NCI-H1930 (cell line): ENCODE results near the gene FAM171A1.
"Not testable (repeated sequence)": the region's sequence is repeated elsewhere in the genome, so short reads cannot be mapped to it uniquely, and the experiment has no call there.

Experiments used
- DNase-seq, 2 experiments: peaks; one replicate each; lab custom pipeline; 2025; lab: John Stamatoyannopoulos, UW

FAM171A1 gene

DNA sequence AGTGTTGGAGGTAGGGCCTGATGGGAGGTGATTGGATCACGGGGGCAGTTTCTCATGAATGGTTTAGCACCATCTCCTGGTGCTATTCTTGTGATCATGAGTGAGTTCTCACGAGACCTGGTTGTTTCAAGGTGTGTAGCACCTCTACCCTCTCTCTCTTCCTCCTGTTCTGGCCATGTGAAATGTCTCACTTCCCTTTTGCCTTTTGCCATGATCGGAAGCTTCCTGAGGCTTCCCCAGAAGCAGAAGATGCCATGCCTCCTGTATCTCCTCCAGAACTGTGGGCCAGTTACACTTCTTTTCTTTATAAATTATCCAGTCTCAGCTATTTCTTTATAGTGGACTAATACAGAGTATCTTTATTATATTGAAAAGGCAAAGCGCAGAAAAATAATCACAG lies 90.1 kb downstream of the FAM171A1 start:
- DNase-seq, result no peak

DNA sequence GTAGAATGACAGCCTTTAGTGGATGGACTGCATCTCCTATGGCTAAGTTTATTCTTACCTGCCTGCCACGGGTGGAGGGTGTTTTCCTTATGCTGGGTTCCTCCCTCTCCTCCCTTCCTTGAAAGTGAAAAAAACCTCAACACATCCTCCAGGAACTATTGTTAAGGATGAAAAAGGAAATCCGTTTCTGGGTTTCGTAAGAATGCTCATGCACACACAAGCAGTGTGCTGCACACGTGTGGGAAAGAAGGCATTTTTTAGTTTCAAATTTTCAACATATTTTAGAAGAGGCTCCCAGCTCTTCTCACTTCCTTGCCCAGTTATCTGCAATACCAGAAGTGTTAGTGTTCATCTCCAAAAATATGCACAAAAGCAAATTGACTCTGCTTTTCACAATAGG lies 90.6 kb downstream of the FAM171A1 start:
- DNase-seq, result no peak

DNA sequence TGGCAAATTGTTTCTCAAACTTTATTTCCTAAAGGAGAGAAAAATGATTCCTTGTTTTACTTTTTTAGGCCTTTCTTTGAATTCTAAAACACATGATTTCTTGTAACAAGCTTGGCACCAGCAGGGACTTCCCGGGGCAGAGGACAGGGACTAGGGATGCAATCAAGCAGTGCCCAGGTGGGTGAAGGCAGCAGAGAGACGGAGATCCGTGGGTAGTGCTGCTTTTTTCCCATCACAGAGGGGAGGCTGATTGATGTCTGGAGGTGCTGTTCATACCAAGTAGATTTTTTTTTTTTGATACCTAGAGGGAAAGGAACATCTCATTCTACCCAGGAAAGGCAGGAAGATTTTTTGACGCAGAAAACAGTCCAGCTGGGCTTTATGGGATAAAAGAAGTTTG lies 91.9 kb downstream of the FAM171A1 start:
- DNase-seq, result no peak

DNA sequence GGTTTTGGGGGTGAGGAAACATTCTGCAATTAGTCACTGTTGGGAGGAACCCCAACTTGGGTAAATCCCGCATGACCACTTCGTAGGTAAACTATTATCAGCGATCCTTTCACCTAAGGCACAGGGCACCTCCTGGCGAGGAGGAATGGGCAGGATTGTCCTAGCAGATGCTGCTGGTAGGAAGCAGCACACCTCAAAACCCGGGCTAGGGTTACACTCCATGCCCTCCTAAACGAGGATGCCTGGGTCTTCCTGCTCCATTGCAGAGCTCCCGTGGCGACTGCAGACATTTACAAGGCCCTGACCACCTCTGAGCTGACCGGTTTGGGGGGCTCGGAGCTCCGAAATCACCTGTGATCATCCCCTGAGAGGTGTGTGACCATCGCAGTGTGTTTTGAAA lies 92.3 kb downstream of the FAM171A1 start:
- DNase-seq, result no peak

DNA sequence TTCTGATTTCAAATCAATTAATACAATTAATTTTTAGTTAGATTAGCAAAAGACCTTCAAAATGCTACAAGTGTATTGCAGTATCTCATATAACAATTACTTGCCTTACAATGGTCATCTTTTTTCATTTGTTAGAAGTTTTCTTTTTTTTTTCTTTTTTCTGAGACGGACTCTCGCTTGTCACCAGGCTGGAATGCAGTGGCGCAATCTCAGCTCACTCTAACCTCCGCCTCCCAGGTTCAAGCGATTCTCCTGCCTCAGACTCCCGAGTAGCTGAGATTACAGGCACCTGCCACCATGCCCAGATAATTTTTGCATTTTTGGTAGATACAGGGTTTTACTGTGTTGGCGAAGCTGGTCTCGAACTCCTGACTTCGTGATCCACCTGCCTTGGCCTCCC lies 95.0 kb downstream of the FAM171A1 start:
- not testable (repeated sequence) for DNase-seq

DNA sequence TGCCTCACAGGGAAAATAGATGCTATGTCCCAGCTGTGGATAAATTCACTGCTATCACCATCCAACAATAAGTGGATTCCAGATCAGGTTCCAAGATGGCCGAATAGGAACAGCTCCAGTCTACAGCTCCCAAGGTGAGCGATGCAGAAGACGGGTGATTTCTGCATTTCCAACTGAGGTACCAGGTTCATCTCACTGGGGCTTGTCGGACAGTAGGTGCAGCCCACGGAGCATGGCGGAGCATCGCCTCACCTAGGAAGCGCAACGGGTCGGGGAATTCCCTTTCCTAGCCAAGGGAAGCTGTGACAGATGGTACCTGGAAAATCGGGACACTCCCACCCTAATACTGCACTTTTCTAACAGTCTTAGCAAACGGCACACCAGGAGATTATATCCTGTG lies 101.3 kb downstream of the FAM171A1 start:
- DNase-seq, result not testable (repeated sequence)

DNA sequence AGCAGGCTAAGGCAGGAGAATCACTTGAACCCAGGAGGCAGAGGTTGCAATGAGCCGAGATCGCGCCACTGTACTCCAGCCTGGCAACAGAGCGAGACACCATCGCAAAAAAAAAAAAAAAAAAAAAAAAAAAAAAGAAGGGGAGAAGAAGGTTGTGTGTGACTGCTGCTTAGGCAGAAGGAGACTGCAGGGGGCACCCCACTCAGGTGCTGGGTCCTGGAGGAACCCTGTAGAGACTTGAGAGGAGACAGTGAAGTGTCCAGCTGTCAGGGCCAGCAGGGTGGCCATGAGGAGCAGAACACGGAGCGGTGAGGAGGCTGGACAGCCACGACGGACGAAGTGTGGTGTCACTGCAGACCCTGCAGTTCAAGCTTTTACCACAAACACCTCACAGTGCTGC lies 103.6 kb downstream of the FAM171A1 start:
- no peak for DNase-seq

DNA sequence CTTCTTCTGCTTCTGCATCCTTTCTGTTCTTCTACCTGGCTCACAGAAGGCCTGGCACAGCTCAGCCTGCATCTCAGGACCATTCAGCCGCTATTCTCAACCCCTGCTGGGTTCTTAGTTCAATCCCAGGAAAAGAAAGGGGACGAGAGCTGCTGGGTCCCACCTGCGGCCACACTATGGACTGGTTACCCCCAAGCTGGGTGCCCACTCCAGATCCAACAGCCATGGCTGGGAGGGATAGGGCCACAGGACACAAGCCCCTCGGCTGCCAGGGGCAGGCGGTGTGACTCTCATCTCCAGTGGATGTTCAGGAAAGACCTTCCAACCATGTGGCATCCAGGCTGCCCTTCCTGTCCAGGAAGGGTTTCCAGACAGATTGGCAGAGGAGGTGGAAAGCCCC lies 105.0 kb downstream of the FAM171A1 start:
- DNase-seq, result no peak

DNA sequence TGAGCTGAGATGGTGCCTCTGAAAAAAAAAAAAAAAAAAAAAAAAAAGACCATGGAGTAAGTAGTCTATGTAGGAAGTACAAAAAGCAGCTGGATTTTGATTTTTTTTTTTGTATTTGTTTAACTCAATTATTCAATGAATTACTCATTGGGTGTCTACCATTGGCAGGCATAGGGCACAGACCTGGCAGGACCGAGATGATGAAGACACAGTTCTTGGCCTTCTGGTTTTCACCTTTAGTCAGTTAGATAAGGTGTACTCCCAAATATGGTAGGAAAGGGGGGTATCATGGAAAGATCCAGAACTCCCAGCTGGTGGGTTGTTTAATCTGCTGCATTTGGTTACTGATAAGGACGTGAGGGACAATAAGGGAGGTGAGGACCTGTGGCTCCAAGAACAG lies 105.5 kb downstream of the FAM171A1 start:
- no peak for DNase-seq

DNA sequence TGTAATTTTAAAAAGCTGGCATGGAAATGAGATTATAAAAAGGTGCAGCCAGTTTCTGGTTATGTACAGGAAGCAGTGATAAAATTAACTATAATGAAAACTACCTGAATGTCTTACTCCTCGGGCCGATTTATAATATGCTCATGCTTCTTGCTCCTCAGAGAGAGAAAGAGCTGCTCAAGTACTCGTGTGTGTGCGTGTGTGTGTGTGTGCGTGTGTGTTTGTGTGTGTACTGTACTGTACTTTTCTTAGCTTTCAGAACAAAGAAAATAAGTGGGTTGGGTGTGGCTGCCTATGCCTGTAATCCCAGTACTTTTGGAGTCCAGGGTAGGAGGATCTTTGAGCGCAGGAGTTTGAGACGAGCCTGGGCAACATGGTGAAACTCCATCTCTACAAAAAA lies 106.0 kb downstream of the FAM171A1 start:
- DNase-seq, result no peak

DNA sequence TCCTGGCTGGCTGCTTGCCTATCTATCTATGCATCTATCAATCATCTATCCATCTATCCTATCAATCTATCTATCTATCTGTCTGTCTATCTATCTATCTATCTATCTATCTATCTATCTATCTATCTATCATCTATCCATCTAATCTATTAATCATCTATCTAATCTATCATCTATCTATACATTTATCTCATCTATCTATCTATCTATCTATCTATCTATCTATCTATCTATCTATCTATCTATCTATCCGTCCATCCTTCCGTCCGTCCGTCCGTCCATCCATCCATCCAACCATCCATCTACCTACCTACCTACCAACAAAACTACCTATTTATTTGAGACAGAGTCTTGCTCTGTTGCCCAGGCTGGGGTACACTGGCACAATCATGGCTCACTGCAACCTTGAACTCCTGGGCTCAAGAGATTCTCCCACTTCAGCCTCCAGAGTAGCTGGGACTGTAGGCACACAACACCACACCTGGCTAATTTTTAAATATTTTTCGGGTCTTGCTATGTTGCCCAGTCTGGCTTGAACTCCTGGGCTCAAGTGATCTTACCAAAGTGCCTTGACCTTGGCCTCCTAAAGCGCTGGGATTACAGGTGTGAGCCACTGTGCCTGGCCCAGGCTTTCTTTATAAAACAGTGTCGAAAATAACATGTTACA lies 107.3 kb downstream of the FAM171A1 start:
- DNase-seq, result no peak

DNA sequence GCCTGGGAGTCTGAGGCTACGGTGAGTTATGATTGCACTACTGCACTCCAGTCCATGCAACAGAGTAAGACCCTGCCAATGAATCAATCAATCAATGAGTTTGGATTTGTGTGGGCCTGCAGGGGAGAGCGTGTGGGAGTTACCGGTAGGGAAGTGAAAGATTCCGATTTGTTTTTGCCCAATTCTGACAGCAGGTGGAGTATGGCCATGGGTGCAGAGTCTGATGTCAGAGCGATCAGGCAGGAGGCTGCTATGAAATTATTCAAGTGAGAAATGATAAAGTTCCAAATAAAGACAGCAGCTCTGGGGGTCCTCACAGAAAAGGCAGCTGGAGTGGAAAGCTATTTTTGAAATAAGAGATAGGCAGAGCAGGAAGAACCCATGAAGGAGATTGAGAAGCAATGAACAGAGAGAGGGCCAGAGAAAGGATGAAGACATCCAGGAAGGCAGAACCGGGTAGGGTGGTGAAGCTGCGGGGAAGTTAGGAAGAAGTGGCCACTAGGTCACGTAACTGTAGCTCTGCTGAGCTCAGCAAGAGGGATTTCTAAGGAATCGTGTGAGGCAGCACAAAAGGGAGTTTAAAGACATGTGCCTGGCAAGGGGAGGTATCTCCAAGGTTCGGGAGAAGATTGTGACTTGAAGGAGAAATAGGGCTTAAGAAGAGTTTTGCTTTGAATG lies 108.9 kb downstream of the FAM171A1 start:
- no peak for DNase-seq

DNA sequence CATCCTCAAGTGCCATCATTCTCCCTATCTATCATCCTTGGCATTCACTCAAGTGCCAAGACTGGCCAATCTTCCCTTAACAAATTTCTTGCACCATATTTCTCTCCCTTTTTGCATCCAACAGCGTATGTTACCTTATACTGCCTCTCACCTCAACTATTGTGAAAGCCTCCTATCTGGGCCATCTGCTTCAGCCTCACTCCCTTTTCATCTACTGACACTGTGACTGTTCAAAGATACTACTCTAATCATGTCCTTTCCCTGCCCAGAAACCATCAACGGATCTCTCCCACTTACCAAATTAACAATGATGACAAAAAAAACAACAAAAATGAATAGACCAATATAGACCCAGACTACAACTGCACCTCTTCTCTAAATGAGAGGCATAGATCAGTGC lies 112.0 kb downstream of the FAM171A1 start:
- no peak for DNase-seq

DNA sequence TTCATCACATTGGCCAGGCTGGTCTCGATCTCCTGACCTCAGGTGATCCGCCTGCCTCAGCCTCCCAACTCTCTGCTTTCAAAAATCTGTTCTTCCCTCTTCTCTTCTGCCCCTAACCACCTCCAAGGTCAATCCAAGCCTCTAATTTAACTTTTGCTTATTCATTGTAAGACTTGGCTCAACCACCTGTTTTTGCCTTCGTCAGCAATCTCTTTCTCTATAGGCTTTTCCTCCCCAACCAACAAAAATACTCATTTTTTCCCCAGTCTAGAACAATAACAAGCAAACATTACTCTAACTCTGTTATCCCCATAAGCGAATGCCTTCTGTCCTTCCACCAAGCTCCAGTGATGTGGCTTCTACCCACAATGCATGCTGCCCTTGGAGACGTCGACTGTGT lies 112.8 kb downstream of the FAM171A1 start:
- no peak for DNase-seq

DNA sequence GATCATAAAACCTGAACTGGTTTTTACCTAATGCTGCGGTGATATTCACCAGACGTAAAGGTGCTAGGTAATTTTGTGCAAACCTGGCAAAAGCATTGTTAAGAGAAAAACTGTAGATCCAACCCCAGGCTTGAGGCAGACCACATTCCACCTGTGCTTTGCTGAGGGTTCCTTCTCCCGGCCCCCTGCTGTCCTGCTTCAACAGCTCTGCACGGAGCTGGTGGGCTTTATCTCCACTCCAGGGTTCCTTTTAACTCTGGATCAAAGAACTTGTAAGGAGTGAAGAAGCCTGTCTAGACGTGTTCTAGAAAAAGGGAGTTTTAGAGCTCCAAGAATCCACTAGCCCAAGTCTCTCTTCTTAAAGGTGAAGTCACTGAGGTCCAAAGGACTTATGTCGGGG lies 115.1 kb downstream of the FAM171A1 start:
- no peak for DNase-seq

DNA sequence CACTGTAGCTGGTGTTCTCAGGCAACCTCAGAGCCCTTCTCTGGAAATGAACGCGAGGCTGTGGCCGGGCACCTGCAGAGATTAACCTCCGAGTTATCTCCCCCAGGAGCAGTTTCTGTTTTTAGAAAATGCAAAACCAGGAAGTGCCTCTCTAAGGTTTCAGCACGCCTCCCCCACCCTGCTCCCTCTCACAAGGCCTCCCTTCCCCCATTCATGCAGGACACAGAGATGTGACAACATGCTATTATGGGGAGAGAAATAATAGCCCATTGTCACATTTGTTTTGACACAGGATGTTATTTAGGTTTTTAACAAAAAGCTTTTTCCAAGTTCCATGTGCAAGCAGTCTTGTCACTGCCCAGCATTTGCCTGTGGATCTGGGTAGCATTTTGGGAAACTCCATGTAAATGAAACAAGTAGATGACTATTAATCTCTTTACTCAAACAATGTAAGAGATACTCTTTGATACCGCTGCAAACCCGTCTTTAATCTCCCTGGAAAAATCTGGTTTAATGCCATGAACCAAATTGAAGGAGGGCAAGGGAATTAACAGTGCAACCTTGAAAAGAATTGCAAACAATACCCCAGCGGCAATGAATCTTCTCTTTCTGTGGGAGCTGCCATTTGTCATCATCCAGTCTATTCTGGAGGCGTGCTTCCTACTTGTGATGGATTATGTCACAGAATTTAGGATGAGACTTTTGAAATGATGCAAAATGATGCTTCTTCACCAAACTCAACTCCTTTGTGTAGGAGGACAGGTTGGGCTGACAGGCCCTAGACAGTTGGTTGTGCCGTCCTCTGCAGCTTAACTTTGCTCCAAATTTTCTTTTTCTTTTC lies 116.1 kb downstream of the FAM171A1 start:
- no peak for DNase-seq

DNA sequence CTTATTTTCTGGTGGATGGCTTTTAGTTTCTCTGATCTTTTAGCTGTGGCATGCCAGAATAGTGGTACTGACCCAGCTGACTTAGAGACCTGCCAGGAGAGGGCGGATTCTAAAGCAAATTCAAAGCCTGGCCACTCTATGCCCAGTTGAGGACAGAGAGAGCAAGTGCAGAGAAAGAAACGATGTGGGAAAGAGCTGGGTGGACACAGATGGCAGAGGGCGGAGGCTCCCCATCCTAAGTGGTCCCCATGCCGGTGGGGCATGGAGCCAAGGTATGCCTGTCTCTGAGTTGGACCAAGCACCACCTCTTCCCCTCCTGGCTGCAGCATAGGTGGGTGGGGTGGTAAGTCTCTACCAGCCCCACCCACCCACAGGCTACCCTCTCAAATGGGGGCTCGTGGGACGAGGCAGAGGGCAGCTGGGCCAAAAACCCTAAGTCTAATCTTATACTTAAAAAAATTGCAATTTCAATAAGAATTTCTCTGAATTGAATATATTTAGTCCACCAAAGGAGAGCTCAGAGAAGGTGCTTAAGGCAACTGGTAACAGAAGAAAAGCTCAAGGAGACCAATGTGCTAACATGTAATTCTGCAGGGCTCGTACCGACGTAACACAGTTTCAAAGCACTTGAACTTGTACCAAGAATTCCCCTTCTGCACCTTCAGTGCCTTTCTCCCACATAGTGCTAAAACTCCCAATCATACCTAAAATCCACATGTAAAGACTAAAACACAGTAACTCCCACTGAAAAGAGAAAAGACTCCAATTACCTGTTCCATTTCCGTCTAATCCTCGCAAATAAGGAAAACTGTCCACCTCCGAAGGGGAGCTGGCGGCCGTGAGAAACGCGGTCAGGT lies 116.9 kb downstream of the FAM171A1 start:
- no peak for DNase-seq

DNA sequence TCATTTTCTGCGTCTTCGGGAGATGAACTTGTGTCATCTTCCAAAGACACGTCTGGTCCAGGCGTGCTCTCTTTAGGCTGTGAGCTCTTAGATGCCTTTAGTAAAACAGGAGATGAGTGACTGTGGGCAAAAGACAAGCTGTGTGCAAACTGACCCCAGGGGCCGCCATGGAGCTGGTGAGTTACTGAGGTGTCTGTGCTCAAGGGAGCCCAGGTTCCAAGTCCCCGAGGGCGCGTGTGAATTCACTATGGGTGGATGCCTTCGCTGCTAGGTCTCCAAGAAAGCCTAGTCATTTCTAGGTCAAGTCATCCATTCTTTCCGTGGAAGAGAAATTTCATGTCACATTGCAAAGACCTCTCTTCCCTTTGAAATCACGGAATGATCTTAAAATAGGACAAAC lies 118.7 kb downstream of the FAM171A1 start:
- no peak for DNase-seq

DNA sequence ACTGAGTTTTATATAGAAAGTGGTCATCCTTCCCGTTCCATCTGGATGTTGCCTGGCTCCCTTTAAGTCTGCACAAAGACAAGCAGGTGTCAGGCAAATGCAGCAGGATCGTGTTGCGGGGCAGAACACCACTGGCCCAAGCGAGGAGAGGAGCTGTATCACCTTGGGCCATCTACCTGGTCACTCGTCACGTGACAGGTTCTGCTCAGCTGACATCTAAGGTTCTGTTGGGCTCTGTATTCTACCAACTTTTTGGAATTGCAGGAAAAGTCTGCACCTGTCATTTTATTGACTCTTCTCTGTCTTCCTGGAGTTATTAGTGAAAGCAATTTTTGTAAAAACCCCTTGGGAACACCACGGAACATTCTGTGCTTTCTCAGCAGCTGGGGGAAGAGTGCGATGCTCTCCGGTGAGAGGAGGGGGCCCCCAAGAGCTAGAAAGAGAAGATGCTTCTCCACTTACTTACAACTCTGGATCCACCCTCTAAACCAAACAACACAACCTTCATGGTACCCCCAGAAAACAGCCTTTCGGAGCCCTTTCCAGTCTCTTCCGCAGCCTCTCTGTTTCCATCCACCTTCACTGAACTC lies 119.2 kb downstream of the FAM171A1 start:
- no peak for DNase-seq

DNA sequence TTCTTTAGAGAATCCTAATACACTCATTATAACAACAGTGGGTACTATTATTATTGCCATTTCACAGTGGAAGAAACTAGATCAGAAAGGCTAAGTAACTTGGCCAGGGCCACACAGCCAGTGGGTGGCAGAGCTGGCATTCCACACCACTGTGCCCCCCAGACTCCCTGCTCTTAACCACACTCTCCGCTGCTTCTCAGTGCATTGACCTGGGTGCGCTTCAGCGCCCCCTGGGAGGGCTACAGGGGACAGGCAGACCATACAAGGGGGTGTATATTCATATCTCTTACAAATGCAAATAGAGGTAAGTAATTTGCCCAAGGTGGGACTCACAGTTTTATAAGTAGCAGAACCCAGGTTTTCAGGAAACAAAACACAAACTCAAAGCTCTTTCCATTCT lies 125.6 kb downstream of the FAM171A1 start:
- DNase-seq, result peak in 1 of 2 experiments; percentile 0

DNA sequence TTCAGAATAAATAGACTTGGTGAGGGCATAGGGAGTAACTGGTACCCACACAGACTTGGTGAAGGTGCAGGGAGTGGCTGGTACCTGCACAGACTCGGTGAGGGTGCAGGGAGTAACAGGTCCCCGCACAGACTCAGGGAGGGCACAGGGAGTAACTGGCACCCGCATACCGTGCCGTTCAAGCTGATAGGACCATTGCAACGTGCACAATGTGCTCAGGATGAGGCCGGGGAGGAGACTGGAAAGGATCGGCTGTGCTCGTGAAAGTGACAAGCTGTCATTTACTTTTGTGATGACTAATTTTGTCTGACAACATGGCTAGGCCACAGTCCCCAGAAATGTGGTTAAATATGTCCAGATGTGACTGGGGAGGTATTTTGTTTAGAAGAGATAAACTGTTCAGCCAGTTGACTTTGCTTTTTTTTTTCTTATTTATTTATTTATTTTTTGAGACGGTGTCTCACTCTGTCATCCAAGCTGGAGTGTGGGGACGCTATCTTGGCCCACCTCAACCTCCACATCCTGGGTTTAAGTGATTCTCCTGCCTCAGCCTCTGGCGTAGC lies 126.4 kb downstream of the FAM171A1 start:
- DNase-seq, result no peak
